ENCODE data around the gene STAT1. TPM values are rescaled to one million over a fixed set of nuclear protein-coding genes. Genes with fewer than 3 reads are reported as not detected.

Gene STAT1
- total and polyA plus RNA-seq, 9 of the 15 experiments (the other 6 are each of a cell fraction or from before 2014, with no cell fraction given), result 8.7 to 34.4 (median 26.8) TPM

DNA sequence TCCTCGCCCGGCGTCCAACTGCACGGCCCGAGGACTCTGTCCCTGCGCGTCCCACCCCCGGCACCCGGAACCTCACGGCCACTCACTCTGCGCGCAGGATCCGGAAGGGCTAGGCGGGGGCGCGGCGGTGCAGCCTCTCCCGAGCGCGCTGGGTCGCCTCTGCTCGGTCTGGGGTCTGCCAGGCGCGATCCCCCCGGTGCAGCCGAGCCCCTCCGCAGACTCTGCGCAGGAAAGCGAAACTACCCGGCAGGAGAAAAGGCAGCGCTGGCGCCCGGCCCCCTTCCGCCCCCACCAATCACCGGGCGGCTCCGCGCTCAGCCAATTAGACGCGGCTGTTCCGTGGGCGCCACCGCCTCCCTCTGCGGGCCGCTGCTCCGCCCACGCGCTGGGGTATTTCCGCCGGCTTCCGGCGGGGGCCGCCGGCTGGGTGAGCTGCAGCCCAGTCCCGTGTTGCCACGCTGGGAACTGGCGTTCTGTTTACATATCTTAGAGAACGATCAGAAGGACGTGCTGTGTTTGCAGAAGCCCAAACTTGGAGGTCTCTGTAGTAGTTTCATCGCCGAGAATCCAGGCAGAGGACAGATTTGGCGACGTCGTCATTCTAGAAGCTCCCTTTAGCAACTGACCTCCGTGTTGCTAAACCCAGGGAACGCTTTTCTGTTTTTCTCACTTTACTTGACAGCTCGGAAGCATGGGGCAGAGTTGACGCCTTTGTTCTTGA, at the start of gene STAT1 (continued):
- TF ChIP-seq, protein P1, sequence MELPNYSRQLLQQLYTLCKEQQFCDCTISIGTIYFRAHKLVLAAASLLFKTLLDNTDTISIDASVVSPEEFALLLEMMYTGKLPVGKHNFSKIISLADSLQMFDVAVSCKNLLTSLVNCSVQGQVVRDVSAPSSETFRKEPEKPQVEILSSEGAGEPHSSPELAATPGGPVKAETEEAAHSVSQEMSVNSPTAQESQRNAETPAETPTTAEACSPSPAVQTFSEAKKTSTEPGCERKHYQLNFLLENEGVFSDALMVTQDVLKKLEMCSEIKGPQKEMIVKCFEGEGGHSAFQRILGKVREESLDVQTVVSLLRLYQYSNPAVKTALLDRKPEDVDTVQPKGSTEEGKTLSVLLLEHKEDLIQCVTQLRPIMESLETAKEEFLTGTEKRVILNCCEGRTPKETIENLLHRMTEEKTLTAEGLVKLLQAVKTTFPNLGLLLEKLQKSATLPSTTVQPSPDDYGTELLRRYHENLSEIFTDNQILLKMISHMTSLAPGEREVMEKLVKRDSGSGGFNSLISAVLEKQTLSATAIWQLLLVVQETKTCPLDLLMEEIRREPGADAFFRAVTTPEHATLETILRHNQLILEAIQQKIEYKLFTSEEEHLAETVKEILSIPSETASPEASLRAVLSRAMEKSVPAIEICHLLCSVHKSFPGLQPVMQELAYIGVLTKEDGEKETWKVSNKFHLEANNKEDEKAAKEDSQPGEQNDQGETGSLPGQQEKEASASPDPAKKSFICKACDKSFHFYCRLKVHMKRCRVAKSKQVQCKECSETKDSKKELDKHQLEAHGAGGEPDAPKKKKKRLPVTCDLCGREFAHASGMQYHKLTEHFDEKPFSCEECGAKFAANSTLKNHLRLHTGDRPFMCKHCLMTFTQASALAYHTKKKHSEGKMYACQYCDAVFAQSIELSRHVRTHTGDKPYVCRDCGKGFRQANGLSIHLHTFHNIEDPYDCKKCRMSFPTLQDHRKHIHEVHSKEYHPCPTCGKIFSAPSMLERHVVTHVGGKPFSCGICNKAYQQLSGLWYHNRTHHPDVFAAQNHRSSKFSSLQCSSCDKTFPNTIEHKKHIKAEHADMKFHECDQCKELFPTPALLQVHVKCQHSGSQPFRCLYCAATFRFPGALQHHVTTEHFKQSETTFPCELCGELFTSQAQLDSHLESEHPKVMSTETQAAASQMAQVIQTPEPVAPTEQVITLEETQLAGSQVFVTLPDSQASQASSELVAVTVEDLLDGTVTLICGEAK (IDR thresholded peaks at IDR 0.05), result peak; percentile 81
- TF ChIP-seq, protein P1 (CRISPR knock-in tag; IDR thresholded peaks at IDR 0.05), result no peak
- TF ChIP-seq HDAC1 (IDR thresholded peaks at IDR 0.05), result peak in 1 of 2 experiments; percentile 81; a peak in 2 of 4 replicates
- TF ChIP-seq, protein P2, sequence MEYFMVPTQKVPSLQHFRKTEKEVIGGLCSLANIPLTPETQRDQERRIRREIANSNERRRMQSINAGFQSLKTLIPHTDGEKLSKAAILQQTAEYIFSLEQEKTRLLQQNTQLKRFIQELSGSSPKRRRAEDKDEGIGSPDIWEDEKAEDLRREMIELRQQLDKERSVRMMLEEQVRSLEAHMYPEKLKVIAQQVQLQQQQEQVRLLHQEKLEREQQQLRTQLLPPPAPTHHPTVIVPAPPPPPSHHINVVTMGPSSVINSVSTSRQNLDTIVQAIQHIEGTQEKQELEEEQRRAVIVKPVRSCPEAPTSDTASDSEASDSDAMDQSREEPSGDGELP (CRISPR knock-in tag; IDR thresholded peaks at IDR 0.05; ENCODE audit: borderline replicate concordance), result peak; percentile 98
- peak; percentile 72; the same call in 1 of the 2 replicates for TF ChIP-seq KLF13 (tag; IDR thresholded peaks at IDR 0.05; ENCODE audit: borderline replicate concordance, low read depth)
- 0 out of 2 replicates have a peak, but pooled peaks have one; percentile 30 for TF ChIP-seq SIN3B (IDR thresholded peaks at IDR 0.05; ENCODE audit: low read depth)
- TF ChIP-seq ZNF766 (CRISPR knock-in tag; conservative IDR thresholded peaks at IDR 0.05), result 0 out of 2 replicates have a peak, but pooled peaks have one; percentile 31
- peak; percentile 83 for TF ChIP-seq POLR2A (conservative IDR thresholded peaks at IDR 0.05)
- TF ChIP-seq POLR2G (IDR thresholded peaks at IDR 0.05; ENCODE audit: low read depth, low read length), result peak; percentile 86
- no peak for TF ChIP-seq ELF2 (CRISPR knock-in tag; IDR thresholded peaks at IDR 0.05)
- peak; percentile 39; the same call in 1 of the 2 replicates for TF ChIP-seq ARID1B (IDR thresholded peaks at IDR 0.05)
- TF ChIP-seq, protein P3, sequence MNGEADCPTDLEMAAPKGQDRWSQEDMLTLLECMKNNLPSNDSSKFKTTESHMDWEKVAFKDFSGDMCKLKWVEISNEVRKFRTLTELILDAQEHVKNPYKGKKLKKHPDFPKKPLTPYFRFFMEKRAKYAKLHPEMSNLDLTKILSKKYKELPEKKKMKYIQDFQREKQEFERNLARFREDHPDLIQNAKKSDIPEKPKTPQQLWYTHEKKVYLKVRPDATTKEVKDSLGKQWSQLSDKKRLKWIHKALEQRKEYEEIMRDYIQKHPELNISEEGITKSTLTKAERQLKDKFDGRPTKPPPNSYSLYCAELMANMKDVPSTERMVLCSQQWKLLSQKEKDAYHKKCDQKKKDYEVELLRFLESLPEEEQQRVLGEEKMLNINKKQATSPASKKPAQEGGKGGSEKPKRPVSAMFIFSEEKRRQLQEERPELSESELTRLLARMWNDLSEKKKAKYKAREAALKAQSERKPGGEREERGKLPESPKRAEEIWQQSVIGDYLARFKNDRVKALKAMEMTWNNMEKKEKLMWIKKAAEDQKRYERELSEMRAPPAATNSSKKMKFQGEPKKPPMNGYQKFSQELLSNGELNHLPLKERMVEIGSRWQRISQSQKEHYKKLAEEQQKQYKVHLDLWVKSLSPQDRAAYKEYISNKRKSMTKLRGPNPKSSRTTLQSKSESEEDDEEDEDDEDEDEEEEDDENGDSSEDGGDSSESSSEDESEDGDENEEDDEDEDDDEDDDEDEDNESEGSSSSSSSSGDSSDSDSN (IDR thresholded peaks at IDR 0.05; ENCODE audit: borderline replicate concordance in 1 of 2, low read depth in 2 of 2, low read length in 2 of 2), result 0 out of 4 replicates have a peak, but pooled peaks of 1 of the 2 experiments have one; percentile 33
- TF ChIP-seq ZNF507 (tag; conservative IDR thresholded peaks at IDR 0.05), result no peak
- TF ChIP-seq ZFP36 (IDR thresholded peaks at IDR 0.05; ENCODE audit: low read depth, low read length, partially characterized antibody), result peak; percentile 18

Data from K562 (cell line).